ENCODE results near the gene RBM38.

- TF ChIP-seq, protein P1, sequence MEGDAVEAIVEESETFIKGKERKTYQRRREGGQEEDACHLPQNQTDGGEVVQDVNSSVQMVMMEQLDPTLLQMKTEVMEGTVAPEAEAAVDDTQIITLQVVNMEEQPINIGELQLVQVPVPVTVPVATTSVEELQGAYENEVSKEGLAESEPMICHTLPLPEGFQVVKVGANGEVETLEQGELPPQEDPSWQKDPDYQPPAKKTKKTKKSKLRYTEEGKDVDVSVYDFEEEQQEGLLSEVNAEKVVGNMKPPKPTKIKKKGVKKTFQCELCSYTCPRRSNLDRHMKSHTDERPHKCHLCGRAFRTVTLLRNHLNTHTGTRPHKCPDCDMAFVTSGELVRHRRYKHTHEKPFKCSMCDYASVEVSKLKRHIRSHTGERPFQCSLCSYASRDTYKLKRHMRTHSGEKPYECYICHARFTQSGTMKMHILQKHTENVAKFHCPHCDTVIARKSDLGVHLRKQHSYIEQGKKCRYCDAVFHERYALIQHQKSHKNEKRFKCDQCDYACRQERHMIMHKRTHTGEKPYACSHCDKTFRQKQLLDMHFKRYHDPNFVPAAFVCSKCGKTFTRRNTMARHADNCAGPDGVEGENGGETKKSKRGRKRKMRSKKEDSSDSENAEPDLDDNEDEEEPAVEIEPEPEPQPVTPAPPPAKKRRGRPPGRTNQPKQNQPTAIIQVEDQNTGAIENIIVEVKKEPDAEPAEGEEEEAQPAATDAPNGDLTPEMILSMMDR (IDR thresholded peaks at IDR 0.05), result no peak
- TF ChIP-seq POLR2A (IDR thresholded peaks at IDR 0.05), result no peak
Observed at GRCh38 chr20:57457243-57458095, 66.3 kb downstream of the RBM38 start.

Measured in thyroid gland (tissue), 4 donors.